ENCODE measurements around the gene EVC.

EVC gene

DNA sequence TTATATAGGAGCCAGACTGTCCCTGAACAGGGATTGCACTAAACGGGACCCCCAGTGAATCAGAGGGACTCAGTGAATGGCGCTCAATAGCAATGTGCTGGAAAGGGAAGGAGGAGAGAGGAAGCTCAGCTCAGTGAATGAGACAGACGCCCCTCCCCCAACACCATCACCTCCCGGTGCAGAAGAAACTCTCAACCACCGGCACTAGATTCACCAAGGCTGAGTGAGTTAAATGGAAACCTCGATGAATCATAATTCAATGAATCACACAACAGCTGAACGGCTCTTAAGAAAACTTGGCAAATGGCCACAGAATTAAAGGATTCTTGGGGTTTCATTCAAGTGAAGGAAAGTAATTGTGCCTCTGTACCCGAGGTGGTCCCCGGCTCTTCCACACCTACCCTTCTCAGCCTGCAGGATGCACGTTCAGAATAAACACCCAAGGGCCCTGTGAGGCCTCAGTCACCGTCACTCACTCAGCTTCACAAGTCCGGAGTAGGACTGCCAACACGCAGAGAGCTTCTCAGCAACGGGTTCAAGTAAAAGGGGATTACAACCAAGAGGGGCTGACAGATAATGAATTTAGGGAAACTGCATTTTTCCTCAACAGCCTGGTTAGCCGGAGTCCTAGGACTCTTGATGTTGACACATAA is 152.6 kb downstream of the EVC start:
- no peak overlapping the region for H3K4me3 ChIP-seq (ENCODE audit: low read length in 2 of 2)
- no peak overlapping the region for H3K27ac ChIP-seq (ENCODE audit: low read length)
- H3K4me1 ChIP-seq (ENCODE audit: control insufficient read depth, insufficient read depth, low read length): no peaks in the 10 kb centered on the region
- no peaks in the 10 kb centered on the region for H3K27me3 ChIP-seq (ENCODE audit: control insufficient read depth in 1 of 2, insufficient read depth in 2 of 2, low read length in 2 of 2)
- no peaks in the 10 kb centered on the region for H3K36me3 ChIP-seq (ENCODE audit: control insufficient read depth in 2 of 2, insufficient read depth in 2 of 2, low read length in 2 of 2)
- peaks cover 0 to 3% of the 10 kb centered on the region in 2 donors for H3K9me3 ChIP-seq (ENCODE audit: control insufficient read depth in 2 of 2, low read length in 2 of 2)
- no peak overlapping the region for H3K9ac ChIP-seq (ENCODE audit: low read length in 2 of 2)

Measured in stomach smooth muscle (tissue), 2 donors.